CD4-positive, CD25-positive, alpha-beta regulatory T cell (primary cell): ENCODE measurements around the gene CDKAL1. TPM values are rescaled to one million over a fixed set of nuclear protein-coding genes. Genes with fewer than 3 reads are reported as not detected.

Experiments used
- ATAC-seq, 2 donors: fragments of 150-1000 bp; cut with Tn5 transposase; one replicate each; pipeline ENCODE4 v1.10.0; 2021; ENCODE audit warnings: low read depth in 2 of 2, moderate number of reproducible peaks in 2 of 2, moderate library complexity in 1 of 2
- DNase-seq, 3 donors: peaks; one replicate each; pipeline versions ENCODE4 v3.0.0 to v3.0.0-alpha.2; 2012 to 2022; ENCODE audit warnings: mixed read lengths in 1 of 3
- H3K27ac ChIP-seq: one replicate; pipeline ENCODE4 v1.7.0; 2013; ENCODE audit warnings: mild to moderate bottlenecking, low read length; ENCODE audit not compliant: insufficient read depth, poor library complexity, severe bottlenecking
- H3K27me3 ChIP-seq: one replicate; pipeline ENCODE4 v1.7.0; 2013; ENCODE audit warnings: low read length; ENCODE audit not compliant: control insufficient read depth, insufficient read depth
- H3K36me3 ChIP-seq: one replicate; pipeline ENCODE4 v1.7.0; 2013; ENCODE audit warnings: mild to moderate bottlenecking, low read length, moderate library complexity; ENCODE audit not compliant: control insufficient read depth, insufficient read depth
- H3K4me1 ChIP-seq: 2 replicates; pipeline ENCODE4 v1.7.0; 2013; ENCODE audit warnings: mild to moderate bottlenecking, low read length; ENCODE audit not compliant: insufficient read depth, control insufficient read depth, poor library complexity, severe bottlenecking
- H3K4me3 ChIP-seq: one replicate; pipeline ENCODE4 v1.7.0; 2013; ENCODE audit warnings: low read depth, mild to moderate bottlenecking, low read length, moderate library complexity
- H3K9me3 ChIP-seq, 2 experiments: 1 replicate in 1 of 2; 2 replicates in 1 of 2; pipeline ENCODE4 v1.7.0; 2013; ENCODE audit warnings: low read length in 2 of 2, mild to moderate bottlenecking in 1 of 2, moderate library complexity in 1 of 2; ENCODE audit not compliant: control insufficient read depth in 2 of 2
- H3K27ac Mint-ChIP-seq, 3 donors: one replicate each; pipeline ENCODE4 v1.8.0; 2020 to 2022; ENCODE audit warnings: mild to moderate bottlenecking in 3 of 3, mixed read lengths in 3 of 3, moderate library complexity in 2 of 3
- H3K27me3 Mint-ChIP-seq: one replicate; pipeline ENCODE4 v1.8.0; 2022; ENCODE audit warnings: mild to moderate bottlenecking, mixed read lengths
- H3K36me3 Mint-ChIP-seq: one replicate; pipeline ENCODE4 v1.8.0; 2020; ENCODE audit warnings: mixed read lengths
- H3K4me1 Mint-ChIP-seq, 4 donors: one replicate each; pipeline ENCODE4 v1.8.0; 2020 to 2022; ENCODE audit warnings: mixed read lengths in 4 of 4, mild to moderate bottlenecking in 1 of 4
- H3K4me3 Mint-ChIP-seq, 4 donors: one replicate each; pipeline ENCODE4 v1.8.0; 2020 to 2022; ENCODE audit warnings: mild to moderate bottlenecking in 4 of 4, mixed read lengths in 4 of 4, moderate library complexity in 3 of 4
- H3K9me3 Mint-ChIP-seq, 7 donors: one replicate each; pipeline ENCODE4 v1.8.0; 2020 to 2022; ENCODE audit warnings: mixed read lengths in 7 of 7, mild to moderate bottlenecking in 3 of 7, moderate library complexity in 2 of 7
- polyA plus RNA-seq, 4 donors: library from polyadenylated mRNA; unstranded; fragments of 300-500 nt; fragmentation: Illumina TruSeq; gene quantifications; one replicate each; pipeline ENCODE4 v1.2.3, GENCODE V29; 2021
- total RNA-seq: library from RNA; stranded (reverse); gene quantifications from one replicate; pipeline ENCODE4 v1.2.3, GENCODE V29; 2022

CDKAL1 gene
- total and polyA plus RNA-seq, 5 donors from 2014 or later: 26.1 to 39.4 (median 30.4) TPM

DNA sequence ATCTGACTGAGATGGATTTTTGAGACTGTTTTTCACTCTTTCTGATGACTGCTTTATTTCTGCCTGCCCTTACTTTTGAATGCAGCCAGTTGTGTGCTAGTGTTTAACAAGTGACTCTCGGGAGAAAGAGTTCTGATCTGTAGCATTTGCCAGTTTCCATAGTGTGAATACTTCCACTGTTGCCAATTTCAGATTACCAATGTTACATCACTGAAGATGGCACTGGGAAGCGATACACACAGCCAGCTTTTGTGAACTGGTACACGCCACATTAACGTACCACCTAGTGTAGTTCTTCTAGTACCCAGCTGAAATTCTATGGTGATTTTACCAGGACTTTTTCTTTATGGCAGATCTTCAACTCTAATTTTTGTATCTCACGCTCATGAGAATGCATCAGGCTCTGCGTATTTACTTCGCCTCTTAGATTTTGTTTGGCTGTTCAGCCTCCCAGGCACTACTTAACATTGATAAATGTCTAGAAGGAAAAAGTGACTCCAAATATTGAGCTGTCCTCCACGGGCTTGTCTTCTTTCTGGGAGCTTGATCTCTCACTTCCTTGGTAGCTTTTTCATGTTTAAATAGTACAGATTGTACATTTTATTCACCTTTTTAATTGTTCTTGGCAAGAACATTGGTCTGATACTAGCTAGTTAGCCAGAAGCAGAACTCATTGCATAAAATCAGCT lies 537.7 kb downstream of the CDKAL1 start:
- ATAC-seq: no peak
- Mint-ChIP-seq H3K4me1 (peaks cover 0 to 6% (median 1%) of the 10 kb centered on the region in 4 donors), H3K9me3 (peaks cover 0 to 29% (median 9%) of the 10 kb centered on the region in 7 donors), H3K27me3 (no peaks in the 10 kb centered on the region), H3K27ac (no peak overlapping the region), H3K36me3 (peaks cover 69% of the 10 kb centered on the region), H3K4me3 (no peak overlapping the region)
- DNase-seq: no peak
- peaks cover 2 to 11% of the 10 kb centered on the region in 2 experiments for H3K9me3 ChIP-seq
- no peak overlapping the region for H3K27ac ChIP-seq
- H3K4me1 ChIP-seq: no peaks in the 10 kb centered on the region
- H3K4me3 ChIP-seq: no peak overlapping the region
- no peaks in the 10 kb centered on the region for H3K27me3 ChIP-seq
- peaks cover 12% of the 10 kb centered on the region for H3K36me3 ChIP-seq

DNA sequence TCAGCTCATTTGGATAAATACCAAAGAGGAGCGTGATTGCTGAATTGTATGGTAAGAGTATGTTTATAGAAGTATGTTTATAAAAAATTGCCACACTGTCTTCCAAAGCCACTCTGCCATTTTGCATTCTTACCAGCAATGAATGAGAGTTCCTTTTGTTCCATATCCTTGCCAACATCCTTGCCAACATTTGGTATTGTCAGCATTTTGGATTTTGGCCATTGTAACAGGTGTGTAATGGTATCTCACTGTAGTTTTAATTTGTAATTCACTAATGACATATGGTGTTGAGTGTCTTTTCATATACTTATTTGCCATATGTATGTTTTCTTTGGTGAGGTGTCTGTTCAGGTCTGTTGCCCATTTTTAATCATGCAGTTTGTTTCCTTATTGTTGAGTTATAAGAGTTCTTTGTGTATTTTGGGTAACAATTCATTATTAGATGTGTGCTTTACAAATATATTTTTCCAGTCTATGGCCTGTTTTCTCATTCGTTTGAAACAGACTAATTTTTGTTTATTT lies 539.1 kb downstream of the CDKAL1 start:
- ATAC-seq (no peak), DNase-seq (no peak)
- Histone ChIP-seq H3K4me3 (no peak overlapping the region), H3K9me3 (peaks cover 2 to 11% of the 10 kb centered on the region in 2 experiments), H3K27ac (no peak overlapping the region), H3K4me1 (no peaks in the 10 kb centered on the region), H3K27me3 (no peaks in the 10 kb centered on the region), H3K36me3 (peaks cover 12% of the 10 kb centered on the region)
- Mint-ChIP-seq H3K27me3 (no peaks in the 10 kb centered on the region), H3K9me3 (peaks cover 0 to 29% (median 10%) of the 10 kb centered on the region in 7 donors), H3K4me3 (no peak overlapping the region), H3K4me1 (peaks cover 0 to 6% (median 0%) of the 10 kb centered on the region in 4 donors), H3K36me3 (peaks cover 55% of the 10 kb centered on the region), H3K27ac (no peak overlapping the region)

DNA sequence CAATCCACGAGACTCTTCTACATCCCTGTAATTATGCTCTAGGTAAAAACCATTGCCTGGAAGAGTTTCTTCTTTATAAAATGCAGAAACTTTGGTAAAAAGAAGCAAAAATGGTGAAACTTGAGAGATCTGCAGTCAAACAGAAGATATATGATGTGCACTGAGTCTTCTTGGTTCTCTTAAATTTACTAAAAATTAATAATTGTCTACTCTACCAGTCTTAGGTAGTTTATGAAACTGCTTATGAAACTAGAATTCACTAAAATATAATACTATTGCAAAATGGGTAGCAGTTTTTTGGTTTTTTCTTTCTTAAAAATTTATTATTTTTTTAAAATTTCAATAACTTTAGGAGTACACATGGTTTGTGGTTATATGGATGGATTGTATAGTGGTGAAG lies 540.2 kb downstream of the CDKAL1 start:
- Mint-ChIP-seq H3K27ac (no peak overlapping the region), H3K4me1 (peaks cover 0 to 6% (median 0%) of the 10 kb centered on the region in 4 donors), H3K36me3 (peaks cover 48% of the 10 kb centered on the region), H3K4me3 (no peak overlapping the region), H3K27me3 (no peaks in the 10 kb centered on the region), H3K9me3 (peaks cover 1 to 29% (median 10%) of the 10 kb centered on the region in 7 donors)
- peaks cover 2 to 11% of the 10 kb centered on the region in 2 experiments for H3K9me3 ChIP-seq
- H3K27me3 ChIP-seq: no peaks in the 10 kb centered on the region
- ATAC-seq (no peak), DNase-seq (no peak)
- no peak overlapping the region for H3K27ac ChIP-seq
- H3K36me3 ChIP-seq: peaks cover 12% of the 10 kb centered on the region
- no peak overlapping the region for H3K4me3 ChIP-seq
- H3K4me1 ChIP-seq: no peaks in the 10 kb centered on the region

DNA sequence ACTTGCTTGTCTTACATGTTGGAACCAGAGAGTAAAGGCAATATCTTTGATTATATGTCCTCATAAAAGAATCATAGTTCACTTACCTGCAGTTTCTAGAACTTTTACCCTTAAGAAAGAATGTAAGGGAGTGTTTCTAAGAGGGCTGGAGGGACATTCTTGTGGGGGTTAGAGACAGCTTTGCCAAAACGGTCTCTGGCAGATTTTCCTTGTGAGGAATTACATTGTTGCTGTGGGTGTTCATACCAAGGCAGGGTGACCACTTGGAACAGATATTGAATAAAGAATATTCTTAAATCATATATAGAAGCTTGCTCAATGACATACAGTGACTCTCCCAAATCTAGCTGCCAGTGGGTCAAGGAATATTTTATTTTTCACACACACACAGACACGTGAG lies 541.7 kb downstream of the CDKAL1 start:
- H3K36me3 ChIP-seq: peaks cover 12% of the 10 kb centered on the region
- H3K9me3 Mint-ChIP-seq: peaks cover 1 to 19% (median 5%) of the 10 kb centered on the region in 7 donors
- peaks cover 2 to 11% of the 10 kb centered on the region in 2 experiments for H3K9me3 ChIP-seq
- H3K27ac Mint-ChIP-seq: no peak overlapping the region
- no peaks in the 10 kb centered on the region for H3K4me1 ChIP-seq
- peaks cover 0 to 6% (median 0%) of the 10 kb centered on the region in 4 donors for H3K4me1 Mint-ChIP-seq
- H3K27me3 ChIP-seq: no peaks in the 10 kb centered on the region
- H3K4me3 ChIP-seq: no peak overlapping the region
- H3K27ac ChIP-seq: no peak overlapping the region
- no peak overlapping the region for H3K4me3 Mint-ChIP-seq
- no peaks in the 10 kb centered on the region for H3K27me3 Mint-ChIP-seq
- DNase-seq (no peak), ATAC-seq (no peak)
- peaks cover 44% of the 10 kb centered on the region for H3K36me3 Mint-ChIP-seq

DNA sequence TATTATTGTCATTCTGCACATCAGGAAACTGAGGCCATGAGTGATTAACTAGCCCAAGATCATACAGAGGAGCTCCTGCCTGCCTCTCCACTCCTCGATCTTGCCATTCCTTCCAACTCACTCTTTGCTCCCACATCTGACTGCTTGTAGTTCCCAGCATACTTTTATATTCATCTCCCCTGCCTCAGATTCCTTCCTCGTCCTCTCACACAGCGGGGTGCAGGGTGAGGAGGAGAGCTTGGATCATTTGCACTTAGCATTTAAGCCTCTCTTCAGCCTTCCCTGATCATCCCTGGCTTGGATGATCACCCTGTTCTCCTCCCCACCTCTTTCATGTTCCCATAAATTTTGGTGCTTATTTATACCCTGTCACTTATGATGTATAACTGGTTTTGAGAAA lies 544.2 kb downstream of the CDKAL1 start:
- Mint-ChIP-seq H3K27ac (no peak overlapping the region), H3K27me3 (no peaks in the 10 kb centered on the region), H3K4me1 (no peaks in the 10 kb centered on the region), H3K9me3 (peaks cover 0 to 5% (median 2%) of the 10 kb centered on the region in 7 donors), H3K4me3 (no peak overlapping the region), H3K36me3 (peaks cover 27% of the 10 kb centered on the region)
- DNase-seq: no peak
- Histone ChIP-seq H3K27ac (no peak overlapping the region), H3K4me1 (no peaks in the 10 kb centered on the region), H3K9me3 (peaks cover under 1 to 5% of the 10 kb centered on the region in 2 experiments), H3K27me3 (no peaks in the 10 kb centered on the region), H3K36me3 (peaks cover 10% of the 10 kb centered on the region), H3K4me3 (no peak overlapping the region)
- no peak for ATAC-seq

DNA sequence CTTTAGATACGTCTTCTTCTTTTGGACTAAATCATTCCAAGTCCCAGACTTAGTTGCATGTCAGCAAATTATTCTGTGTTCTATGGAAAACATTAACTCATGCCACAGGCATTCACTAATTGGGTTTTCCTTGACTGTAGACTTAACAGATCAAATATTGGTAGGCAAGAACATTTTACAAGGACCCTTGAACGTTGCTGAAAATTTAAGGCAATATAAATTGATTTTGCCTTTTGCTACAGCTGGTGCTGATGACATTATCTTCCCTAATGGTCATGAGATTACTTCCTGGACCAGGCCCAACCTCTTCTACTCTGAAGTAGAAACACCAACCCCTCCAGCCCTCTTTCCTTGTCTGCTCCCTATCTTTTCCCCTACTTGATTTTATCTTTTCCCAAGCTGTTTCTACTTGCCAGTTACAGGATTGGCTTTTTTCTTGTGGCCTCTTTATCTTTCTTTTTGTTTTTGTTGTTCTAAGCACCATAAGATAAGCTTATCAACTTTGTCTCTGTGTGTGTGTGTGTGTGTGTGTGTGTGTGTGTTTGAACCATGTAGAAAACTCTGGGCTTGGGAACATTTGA lies 545.3 kb downstream of the CDKAL1 start:
- peaks cover 4% of the 10 kb centered on the region for H3K36me3 ChIP-seq
- no peaks in the 10 kb centered on the region for H3K27me3 ChIP-seq
- H3K27ac ChIP-seq: no peak overlapping the region
- ATAC-seq (no peak), DNase-seq (no peak)
- no peak overlapping the region for H3K4me3 Mint-ChIP-seq
- no peaks in the 10 kb centered on the region for H3K27me3 Mint-ChIP-seq
- H3K4me1 Mint-ChIP-seq: no peaks in the 10 kb centered on the region
- H3K9me3 Mint-ChIP-seq: peaks cover 0 to 5% (median 1%) of the 10 kb centered on the region in 7 donors
- H3K27ac Mint-ChIP-seq: no peak overlapping the region
- peaks cover 26% of the 10 kb centered on the region for H3K36me3 Mint-ChIP-seq
- no peaks in the 10 kb centered on the region for H3K9me3 ChIP-seq
- H3K4me3 ChIP-seq: no peak overlapping the region
- no peaks in the 10 kb centered on the region for H3K4me1 ChIP-seq

DNA sequence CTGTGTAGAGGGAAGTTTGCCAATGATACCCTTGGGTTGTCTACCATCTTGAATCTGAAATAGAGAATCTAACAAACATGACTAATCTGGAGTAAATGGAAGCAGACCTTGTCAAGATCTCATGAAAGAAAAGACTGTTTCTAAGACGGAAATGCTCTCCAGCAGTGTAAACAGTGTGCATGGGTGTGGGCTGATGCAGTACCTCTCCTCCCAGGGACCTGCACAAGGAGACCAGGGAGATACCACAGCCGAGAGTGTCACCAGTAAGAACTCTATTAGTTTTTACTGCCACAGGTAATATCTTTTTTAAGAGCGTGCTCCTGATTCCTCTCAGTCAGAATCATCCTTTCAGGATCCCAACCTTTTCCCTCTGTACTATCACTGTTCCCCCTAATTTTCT lies 546.0 kb downstream of the CDKAL1 start:
- Histone ChIP-seq H3K27ac (no peak overlapping the region), H3K9me3 (no peaks in the 10 kb centered on the region), H3K4me1 (no peaks in the 10 kb centered on the region), H3K36me3 (peaks cover 4% of the 10 kb centered on the region), H3K4me3 (no peak overlapping the region), H3K27me3 (no peaks in the 10 kb centered on the region)
- no peak for DNase-seq
- Mint-ChIP-seq H3K9me3 (peaks cover 0 to 5% (median 1%) of the 10 kb centered on the region in 7 donors), H3K27me3 (no peaks in the 10 kb centered on the region), H3K27ac (no peak overlapping the region), H3K4me1 (peaks cover 0 to 4% (median 0%) of the 10 kb centered on the region in 4 donors), H3K4me3 (no peak overlapping the region), H3K36me3 (peaks cover 27% of the 10 kb centered on the region)
- ATAC-seq: no peak
